ENCODE data around the gene MCEE. TPM values are rescaled to one million over a fixed set of nuclear protein-coding genes. Genes with fewer than 3 reads are reported as not detected.

The MCEE gene
- total and polyA plus RNA-seq, 4 donors: 16.4 to 32.3 (median 21.6) TPM

- no peak overlapping the region for H3K9ac ChIP-seq (ENCODE audit: insufficient read depth in 1 of 2, low read length in 2 of 2)
- no peaks in the 10 kb centered on the region for H3K9me3 ChIP-seq (ENCODE audit: control insufficient read depth in 4 of 4, insufficient read depth in 3 of 4, low read length in 3 of 4)
- 76 to 86% methylated on average over 3 of the region's 3 CpGs for WGBS, 2 donors
- peaks cover 0 to 7% (median 0%) of the 10 kb centered on the region in 3 donors for H3K27me3 ChIP-seq (ENCODE audit: control insufficient read depth in 3 of 3, insufficient read depth in 3 of 3, low read length in 2 of 3)
- no peak for ATAC-seq (ENCODE audit: insufficient read depth, low FRiP score)
- DNase-seq: no peak
- no peaks in the 10 kb centered on the region for H3K4me1 ChIP-seq (ENCODE audit: control insufficient read depth in 5 of 5, insufficient read depth in 5 of 5, low read length in 5 of 5)
- TF ChIP-seq, protein P1, sequence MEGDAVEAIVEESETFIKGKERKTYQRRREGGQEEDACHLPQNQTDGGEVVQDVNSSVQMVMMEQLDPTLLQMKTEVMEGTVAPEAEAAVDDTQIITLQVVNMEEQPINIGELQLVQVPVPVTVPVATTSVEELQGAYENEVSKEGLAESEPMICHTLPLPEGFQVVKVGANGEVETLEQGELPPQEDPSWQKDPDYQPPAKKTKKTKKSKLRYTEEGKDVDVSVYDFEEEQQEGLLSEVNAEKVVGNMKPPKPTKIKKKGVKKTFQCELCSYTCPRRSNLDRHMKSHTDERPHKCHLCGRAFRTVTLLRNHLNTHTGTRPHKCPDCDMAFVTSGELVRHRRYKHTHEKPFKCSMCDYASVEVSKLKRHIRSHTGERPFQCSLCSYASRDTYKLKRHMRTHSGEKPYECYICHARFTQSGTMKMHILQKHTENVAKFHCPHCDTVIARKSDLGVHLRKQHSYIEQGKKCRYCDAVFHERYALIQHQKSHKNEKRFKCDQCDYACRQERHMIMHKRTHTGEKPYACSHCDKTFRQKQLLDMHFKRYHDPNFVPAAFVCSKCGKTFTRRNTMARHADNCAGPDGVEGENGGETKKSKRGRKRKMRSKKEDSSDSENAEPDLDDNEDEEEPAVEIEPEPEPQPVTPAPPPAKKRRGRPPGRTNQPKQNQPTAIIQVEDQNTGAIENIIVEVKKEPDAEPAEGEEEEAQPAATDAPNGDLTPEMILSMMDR (IDR thresholded peaks at IDR 0.05; ENCODE audit: control extremely low read depth, extremely low read depth): no peak
- no peak overlapping the region for H3K27ac ChIP-seq (ENCODE audit: low read depth in 1 of 2, low read length in 1 of 2)
- H3K4me3 ChIP-seq: no peak overlapping the region
- H3K36me3 ChIP-seq (ENCODE audit: control insufficient read depth in 4 of 4, insufficient read depth in 4 of 4, low read length in 4 of 4): no peaks in the 10 kb centered on the region
Observed at GRCh38 chr2:71166812-71167211, 36.8 kb upstream of the MCEE start.

- Histone ChIP-seq H3K4me1 (ENCODE audit: control insufficient read depth in 5 of 5, insufficient read depth in 5 of 5, low read length in 5 of 5) (peaks cover 0 to 3% (median 0%) of the 10 kb centered on the region in 5 donors), H3K9me3 (ENCODE audit: control insufficient read depth in 4 of 4, insufficient read depth in 3 of 4, low read length in 3 of 4) (no peaks in the 10 kb centered on the region), H3K4me3 (no peak overlapping the region), H3K27ac (ENCODE audit: low read depth in 1 of 2, low read length in 1 of 2) (no peak overlapping the region), H3K9ac (ENCODE audit: insufficient read depth in 1 of 2, low read length in 2 of 2) (no peak overlapping the region), H3K27me3 (ENCODE audit: control insufficient read depth in 3 of 3, insufficient read depth in 3 of 3, low read length in 2 of 3) (peaks cover 0 to 6% (median 0%) of the 10 kb centered on the region in 3 donors), H3K36me3 (ENCODE audit: control insufficient read depth in 4 of 4, insufficient read depth in 4 of 4, low read length in 4 of 4) (no peaks in the 10 kb centered on the region)
- DNase-seq: peak; percentile 68 to 70 (median 68)
- WGBS, 2 donors: 11 to 14% methylated on average over 16 of the region's 16 CpGs
- TF ChIP-seq, protein P1 (IDR thresholded peaks at IDR 0.05; ENCODE audit: control extremely low read depth, extremely low read depth): peak; percentile 1
- no peak for ATAC-seq (ENCODE audit: insufficient read depth, low FRiP score)
Observed at GRCh38 chr2:71157124-71157793, 27.2 kb upstream of the MCEE start.

GRCh38 chr2:71156573-71156972, 26.5 kb upstream of the MCEE start:
- Histone ChIP-seq H3K9me3 (ENCODE audit: control insufficient read depth in 4 of 4, insufficient read depth in 3 of 4, low read length in 3 of 4) (no peaks in the 10 kb centered on the region), H3K27me3 (ENCODE audit: control insufficient read depth in 3 of 3, insufficient read depth in 3 of 3, low read length in 2 of 3) (peaks cover 0 to 6% (median 0%) of the 10 kb centered on the region in 3 donors), H3K4me3 (no peak overlapping the region), H3K27ac (ENCODE audit: low read depth in 1 of 2, low read length in 1 of 2) (no peak overlapping the region), H3K36me3 (ENCODE audit: control insufficient read depth in 4 of 4, insufficient read depth in 4 of 4, low read length in 4 of 4) (no peaks in the 10 kb centered on the region), H3K4me1 (ENCODE audit: control insufficient read depth in 5 of 5, insufficient read depth in 5 of 5, low read length in 5 of 5) (peaks cover 0 to 3% (median 0%) of the 10 kb centered on the region in 5 donors), H3K9ac (ENCODE audit: insufficient read depth in 1 of 2, low read length in 2 of 2) (no peak overlapping the region)
- ATAC-seq (ENCODE audit: insufficient read depth, low FRiP score): no peak
- WGBS, 2 donors: 60 to 73% methylated on average over 6 of the region's 6 CpGs
- TF ChIP-seq, protein P1 (IDR thresholded peaks at IDR 0.05; ENCODE audit: control extremely low read depth, extremely low read depth): no peak
- DNase-seq: peak; percentile 76 to 83 (median 80)
